Cardiac fibroblast (primary cell): ENCODE results near the gene MED29.

Experiments
- DNase-seq, 2 donors: peaks; one replicate each; pipeline versions ENCODE4 v3.0.0 to v3.0.0-alpha.2; 2010; ENCODE audit warnings: low read depth in 2 of 2
- H3K4me3 ChIP-seq, 2 donors: replicated peaks in 1 of 2; 1 replicate in 1 of 2; 2 replicates in 1 of 2; pipeline ENCODE4 v1.5.1; 2011; ENCODE audit warnings: low read depth in 2 of 2, low read length in 2 of 2, mild to moderate bottlenecking in 2 of 2, moderate library complexity in 1 of 2
- TF ChIP-seq, protein P1 (sequence below): IDR thresholded peaks from one replicate; pipeline ENCODE4 v1.5.1; 2011; ENCODE audit warnings: low read depth, mild to moderate bottlenecking, low read length, inconsistent platforms

The MED29 gene

GRCh38 chr19:39411832-39412099 lies 20.6 kb downstream of the MED29 start:
- peak; percentile 96 for DNase-seq
- TF ChIP-seq, protein P1, sequence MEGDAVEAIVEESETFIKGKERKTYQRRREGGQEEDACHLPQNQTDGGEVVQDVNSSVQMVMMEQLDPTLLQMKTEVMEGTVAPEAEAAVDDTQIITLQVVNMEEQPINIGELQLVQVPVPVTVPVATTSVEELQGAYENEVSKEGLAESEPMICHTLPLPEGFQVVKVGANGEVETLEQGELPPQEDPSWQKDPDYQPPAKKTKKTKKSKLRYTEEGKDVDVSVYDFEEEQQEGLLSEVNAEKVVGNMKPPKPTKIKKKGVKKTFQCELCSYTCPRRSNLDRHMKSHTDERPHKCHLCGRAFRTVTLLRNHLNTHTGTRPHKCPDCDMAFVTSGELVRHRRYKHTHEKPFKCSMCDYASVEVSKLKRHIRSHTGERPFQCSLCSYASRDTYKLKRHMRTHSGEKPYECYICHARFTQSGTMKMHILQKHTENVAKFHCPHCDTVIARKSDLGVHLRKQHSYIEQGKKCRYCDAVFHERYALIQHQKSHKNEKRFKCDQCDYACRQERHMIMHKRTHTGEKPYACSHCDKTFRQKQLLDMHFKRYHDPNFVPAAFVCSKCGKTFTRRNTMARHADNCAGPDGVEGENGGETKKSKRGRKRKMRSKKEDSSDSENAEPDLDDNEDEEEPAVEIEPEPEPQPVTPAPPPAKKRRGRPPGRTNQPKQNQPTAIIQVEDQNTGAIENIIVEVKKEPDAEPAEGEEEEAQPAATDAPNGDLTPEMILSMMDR = peak; percentile 93
- H3K4me3 ChIP-seq = peak overlapping the region; percentile 8 to 30

- H3K4me3 ChIP-seq = peak within 1 kb of the TSS; percentile 84 to 87
- TF ChIP-seq, protein P1 = peak; percentile 78
- peak; percentile 100 for DNase-seq
Observed at GRCh38 chr19:39412100-39412866, 21.1 kb downstream of the MED29 start, which contains the start of gene PLEKHG2. Gene PLEKHG2 (plus strand): TSS chr19:39412669. CDS start chr19:39414087, 1,418 bp downstream.

- DNase-seq = peak in 1 of 2 donors; percentile 24
- TF ChIP-seq, protein P1 = no peak
- H3K4me3 ChIP-seq = peak overlapping the region; percentile 84 to 87
Observed at GRCh38 chr19:39412867-39413271, 21.7 kb downstream of the MED29 start.

DNA sequence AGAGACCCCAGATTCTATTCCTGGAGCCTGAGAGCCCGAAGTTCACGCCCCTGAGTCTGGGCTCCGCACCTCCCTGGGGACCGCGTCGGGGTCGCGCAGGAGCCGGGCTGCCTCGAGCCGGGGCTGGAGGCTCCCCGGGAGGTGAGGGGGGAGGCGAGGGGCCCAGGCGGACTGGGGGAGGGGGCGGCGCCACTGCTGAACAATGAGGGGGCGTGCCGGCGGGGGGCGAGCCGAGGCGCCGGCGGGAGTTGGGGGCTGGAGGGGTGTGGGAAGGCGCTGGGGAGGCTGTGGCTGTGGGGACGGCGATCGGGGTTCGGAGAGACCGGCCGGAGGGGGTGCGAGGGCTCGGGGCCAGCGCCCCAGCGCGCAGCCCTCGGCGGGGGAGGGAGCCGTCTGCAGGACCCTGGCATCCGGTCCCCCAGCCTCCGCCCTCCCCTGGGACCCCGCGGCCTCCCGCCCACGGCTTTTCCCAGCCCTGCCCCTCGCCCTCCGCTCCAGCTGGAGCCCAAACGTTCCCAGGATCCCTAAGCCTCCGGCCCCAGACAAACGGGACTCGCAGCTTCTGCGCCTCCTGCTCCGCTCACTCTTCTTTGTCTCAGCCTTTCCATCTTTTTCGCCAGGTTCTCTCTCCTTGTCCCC lies 22.2 kb downstream of the MED29 start:
- TF ChIP-seq, protein P1 = no peak
- H3K4me3 ChIP-seq = peak overlapping the region; percentile 84 to 87
- peak; percentile 57 to 83 for DNase-seq

GRCh38 chr19:39413911-39414608 lies 22.9 kb downstream of the MED29 start:
- TF ChIP-seq, protein P1 = peak; percentile 34
- DNase-seq = peak in 1 of 2 donors; percentile 43
- H3K4me3 ChIP-seq = peak overlapping the region; percentile 84 to 87

DNA sequence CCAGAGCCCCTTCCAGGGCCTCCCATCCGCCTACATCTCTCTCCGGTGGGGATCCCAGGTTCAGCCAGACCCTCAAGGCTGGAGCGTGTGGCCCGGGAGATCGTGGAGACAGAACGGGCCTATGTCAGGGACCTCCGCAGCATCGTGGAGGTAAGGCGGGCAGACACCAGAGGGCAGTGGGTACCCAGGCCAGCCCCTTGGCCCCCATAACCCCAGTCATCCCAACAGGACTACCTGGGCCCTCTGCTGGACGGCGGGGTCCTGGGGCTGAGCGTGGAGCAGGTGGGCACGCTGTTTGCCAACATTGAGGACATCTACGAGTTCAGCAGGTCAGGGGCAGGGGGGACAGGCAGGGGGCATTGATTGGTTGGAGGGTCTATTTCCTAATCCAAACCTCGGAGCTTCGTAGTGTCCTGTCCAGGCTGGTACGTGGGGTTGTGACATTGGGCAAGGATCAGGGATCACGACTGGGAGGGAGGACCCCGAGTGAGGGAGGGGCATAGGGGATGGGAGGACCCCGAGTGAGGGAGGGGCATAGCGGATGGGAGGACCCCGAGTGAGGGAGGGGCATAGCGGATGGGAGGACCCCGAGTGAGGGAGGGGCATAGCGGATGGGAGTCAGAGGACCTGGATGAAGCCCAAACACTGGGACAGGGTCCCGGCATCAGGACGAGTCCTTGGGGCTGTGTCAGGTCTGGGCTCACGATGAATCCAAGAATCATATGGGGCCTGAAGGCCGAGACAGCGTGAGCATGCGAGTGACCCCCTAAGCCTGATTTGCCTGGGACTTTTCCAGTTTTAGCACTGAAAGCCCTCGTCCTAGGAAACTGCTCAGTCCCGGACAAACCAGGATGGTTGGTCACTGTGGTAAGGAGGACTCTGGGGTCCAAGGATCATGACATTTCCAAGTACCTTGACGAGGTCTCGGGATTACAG lies 24.2 kb downstream of the MED29 start:
- DNase-seq = no peak
- TF ChIP-seq, protein P1 = peak; percentile 2
- H3K4me3 ChIP-seq = peak overlapping the region; percentile 84 to 87
